Psoas muscle (tissue), 8 donors: Measurements from ENCODE around the gene MYPN. TPM values are rescaled to one million over a fixed set of nuclear protein-coding genes. Genes with fewer than 3 reads are reported as not detected.
A peak's percentile ranks its signal among the peaks of the same experiment; 100 is the strongest.

Source experiments
- ATAC-seq, 4 donors: fragments of 200-7000 bp; cut with Tn5 transposase; one replicate each; pipeline ENCODE4 v1.9.1; 2020; ENCODE audit warnings: moderate library complexity in 3 of 4, mild to moderate bottlenecking in 2 of 4
- DNase-seq, 2 donors: peaks; one replicate each; pipeline ENCODE4 v3.0.0-alpha.2; 2020
- H3K27ac ChIP-seq: fragments of 200-600 bp; one replicate; pipeline ENCODE4 v1.8.0; 2022
- H3K27me3 ChIP-seq, 3 donors: fragments of 200-600 bp in 1 of 3; one replicate each; pipeline versions ENCODE4 v1.6.1 to v1.8.0; 2013 to 2022; ENCODE audit warnings: low read length in 2 of 3, mild to moderate bottlenecking in 2 of 3, moderate library complexity in 1 of 3; ENCODE audit not compliant: insufficient read depth in 3 of 3
- H3K36me3 ChIP-seq, 2 donors: fragments of 200-600 bp in 1 of 2; one replicate each; pipeline versions ENCODE4 v1.6.1 to v1.8.0; 2013 to 2022; ENCODE audit warnings: low read depth in 1 of 2, mild to moderate bottlenecking in 1 of 2, moderate library complexity in 1 of 2; ENCODE audit not compliant: insufficient read depth in 1 of 2
- H3K4me1 ChIP-seq: fragments of 200-600 bp; one replicate; pipeline ENCODE4 v1.8.0; 2022
- H3K4me3 ChIP-seq: fragments of 200-600 bp; one replicate; pipeline ENCODE4 v1.8.0; 2022; ENCODE audit warnings: mild to moderate bottlenecking
- H3K9me3 ChIP-seq: fragments of 200-600 bp; one replicate; pipeline ENCODE4 v1.8.0; 2022
- WGBS, 3 donors: extraction: QIAGEN DNeasy Blood & Tissue Kit; methylation state at CpG; one replicate each; pipeline versions ENCODE4 v1.1.6 to v1.1.7; 2013; 5-methylcytosine and 5-hydroxymethylcytosine counted together
- intact Hi-C, 2 donors: fragments of 100-400 bp; cut with DNase I; formaldehyde crosslinking; loops; one replicate each; pipeline versions ENCODE4 v1.11.0 to v1.14.2; 2022
- polyA plus RNA-seq, 3 donors: library from polyadenylated mRNA; stranded (reverse); fragments of 200-250 nt; gene quantifications; one replicate each; pipeline ENCODE4 v1.2.3, GENCODE V29; 2013
- total RNA-seq, 4 donors: library from RNA; stranded (reverse); fragmentation: NEBNext Ultra II Directional in 2 of 4; extraction: Animal tissue kit (Norgen Biotek cat#: 25700) in 2 of 4; gene quantifications; one replicate each; pipeline versions ENCODE4 v1.2.1 to v1.2.4, GENCODE V29; 2021 to 2023
- TF ChIP-seq, protein P1 (sequence below): fragments of 200-600 bp; IDR thresholded peaks from one replicate; pipeline ENCODE4 v1.8.0; 2022; ENCODE audit warnings: antibody characterized with exemption
- donor health status: healthy with polysubstance abuse.
- donor health status: DM: no; HTN: no; CAD: no; lungs with moderate emphysema.
- donor health status: Bipolar disorder and iron deficiency.
- donor health status: healthy.
- donor health status: DM: yes; HTN: yes; CAD: no.
- donor health status: DM: no; HTN: no; CAD: no.
- donor health status: DM: no; HTN: no; CAD: no.
- donor health status: DM: yes; HTN: yes; CAD: no.

Gene MYPN
- total and polyA plus RNA-seq, 7 donors = 24.3 to 376 (median 216) TPM

DNA sequence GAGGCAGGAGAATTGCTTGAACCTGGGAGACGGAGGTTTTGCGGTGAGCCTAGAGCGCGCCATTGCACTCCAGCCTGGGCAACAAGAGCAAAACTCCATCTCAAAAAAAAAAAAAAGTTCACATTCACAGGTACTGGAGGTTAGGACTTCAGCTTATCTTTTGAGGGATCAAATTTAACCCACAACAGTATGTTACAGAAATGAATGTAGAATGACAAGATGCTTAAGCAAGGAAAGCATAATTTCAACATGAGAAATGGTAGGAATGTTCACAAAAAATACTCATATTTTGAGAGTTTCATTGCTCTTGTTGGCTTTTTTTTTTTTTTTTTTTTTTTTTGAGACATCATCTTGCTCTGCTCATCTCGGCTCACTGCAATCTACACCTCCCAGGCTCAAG, 32.3 kb upstream of the MYPN start:
- Histone ChIP-seq H3K36me3 (no peaks in the 10 kb centered on the region), H3K27me3 (no peaks in the 10 kb centered on the region), H3K4me3 (no peak overlapping the region), H3K27ac (no peak overlapping the region), H3K4me1 (peaks cover 17% of the 10 kb centered on the region), H3K9me3 (no peaks in the 10 kb centered on the region)
- DNase-seq (no peak), ATAC-seq (no peak)
- intact Hi-C loops = loop anchor here (10.0 kb wide), 1 partner anchor 258 kb away; the partner anchor contains the start of genes HNRNPH3 (in 2 of the 2) and PBLD (in 2 of the 2)
- WGBS, 3 donors = 91 to 98% (median 96%) methylated on average over 5 of the region's 5 CpGs
- TF ChIP-seq, protein P1, sequence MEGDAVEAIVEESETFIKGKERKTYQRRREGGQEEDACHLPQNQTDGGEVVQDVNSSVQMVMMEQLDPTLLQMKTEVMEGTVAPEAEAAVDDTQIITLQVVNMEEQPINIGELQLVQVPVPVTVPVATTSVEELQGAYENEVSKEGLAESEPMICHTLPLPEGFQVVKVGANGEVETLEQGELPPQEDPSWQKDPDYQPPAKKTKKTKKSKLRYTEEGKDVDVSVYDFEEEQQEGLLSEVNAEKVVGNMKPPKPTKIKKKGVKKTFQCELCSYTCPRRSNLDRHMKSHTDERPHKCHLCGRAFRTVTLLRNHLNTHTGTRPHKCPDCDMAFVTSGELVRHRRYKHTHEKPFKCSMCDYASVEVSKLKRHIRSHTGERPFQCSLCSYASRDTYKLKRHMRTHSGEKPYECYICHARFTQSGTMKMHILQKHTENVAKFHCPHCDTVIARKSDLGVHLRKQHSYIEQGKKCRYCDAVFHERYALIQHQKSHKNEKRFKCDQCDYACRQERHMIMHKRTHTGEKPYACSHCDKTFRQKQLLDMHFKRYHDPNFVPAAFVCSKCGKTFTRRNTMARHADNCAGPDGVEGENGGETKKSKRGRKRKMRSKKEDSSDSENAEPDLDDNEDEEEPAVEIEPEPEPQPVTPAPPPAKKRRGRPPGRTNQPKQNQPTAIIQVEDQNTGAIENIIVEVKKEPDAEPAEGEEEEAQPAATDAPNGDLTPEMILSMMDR = no peak

GRCh38 chr10:68079434-68079833, 29.9 kb upstream of the MYPN start:
- Histone ChIP-seq H3K27me3 (no peaks in the 10 kb centered on the region), H3K36me3 (no peaks in the 10 kb centered on the region), H3K4me3 (no peak overlapping the region), H3K27ac (no peak overlapping the region), H3K4me1 (peaks cover 11% of the 10 kb centered on the region), H3K9me3 (no peaks in the 10 kb centered on the region)
- ATAC-seq = no peak
- TF ChIP-seq, protein P1 = no peak
- 96 to 100% (median 96%) methylated on average over 1 of the region's 1 CpG for WGBS, 3 donors
- intact Hi-C loops = loop anchor here (10.0 kb wide), 1 partner anchor 255 kb away; the partner anchor contains the start of genes HNRNPH3 (in 2 of the 2) and PBLD (in 2 of the 2)
- DNase-seq = no peak

DNA sequence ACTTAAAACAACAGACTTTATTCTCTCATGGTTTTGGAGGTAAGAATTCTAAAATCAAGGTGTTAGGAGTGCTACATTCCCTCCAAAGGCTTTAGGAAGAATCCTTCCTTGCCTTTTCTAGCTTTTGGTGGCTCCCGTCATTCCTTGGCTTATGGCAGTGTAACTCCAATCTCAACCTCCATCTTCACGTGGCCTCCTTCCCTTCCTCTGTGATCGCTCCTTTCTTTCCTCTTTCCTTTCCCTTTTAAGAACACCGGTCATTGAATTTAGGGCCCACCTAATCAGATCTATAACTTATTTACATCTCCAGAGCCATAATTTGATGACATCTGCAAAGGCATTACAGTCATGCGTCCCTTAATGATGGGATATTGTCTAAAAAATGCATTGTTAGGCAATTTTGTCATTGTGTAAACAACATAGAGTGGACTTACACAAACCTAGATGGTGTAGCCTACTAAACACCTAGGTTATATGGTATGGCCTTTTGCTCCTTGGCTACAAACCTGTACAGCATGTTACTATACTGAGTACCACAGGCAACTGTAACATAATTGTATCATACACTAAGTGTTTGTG, 28.3 kb upstream of the MYPN start:
- DNase-seq (no peak), ATAC-seq (no peak)
- H3K4me3 ChIP-seq = no peak overlapping the region
- intact Hi-C loops = loop anchor here (5.0 to 10.0 kb wide), 2 partner anchors 76 to 224 kb away; no protein-coding TSS in a partner anchor
- H3K27me3 ChIP-seq = no peaks in the 10 kb centered on the region
- no peak overlapping the region for H3K27ac ChIP-seq
- H3K4me1 ChIP-seq = peaks cover 18% of the 10 kb centered on the region
- TF ChIP-seq, protein P1 = no peak
- 80 to 87% (median 83%) methylated on average over 5 of the region's 5 CpGs for WGBS, 3 donors
- H3K36me3 ChIP-seq = no peaks in the 10 kb centered on the region
- H3K9me3 ChIP-seq = no peaks in the 10 kb centered on the region

DNA sequence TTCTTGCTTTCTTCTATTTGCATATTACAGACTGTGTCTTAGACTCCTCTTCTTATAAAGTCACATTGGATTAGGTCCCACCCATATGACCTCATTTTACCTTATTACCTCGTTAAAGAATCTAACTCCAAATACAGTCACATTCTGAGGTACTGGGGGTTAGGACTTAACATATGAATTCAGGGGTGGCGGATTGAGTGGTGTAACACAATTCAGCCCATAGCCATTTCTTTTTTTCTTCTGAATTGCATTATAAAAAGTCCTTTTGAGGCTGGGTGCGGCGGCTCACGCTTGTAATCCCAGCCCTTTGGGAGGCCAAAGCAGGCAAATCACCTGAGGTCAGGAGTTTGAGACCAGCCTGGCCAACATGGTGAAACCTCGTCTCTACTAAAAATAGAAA, 27.4 kb upstream of the MYPN start:
- 74 to 88% (median 79%) methylated on average over 6 of the region's 6 CpGs for WGBS, 3 donors
- intact Hi-C loops = loop anchor here (5.0 to 10.0 kb wide), 2 partner anchors 75 to 223 kb away; no protein-coding TSS in a partner anchor
- TF ChIP-seq, protein P1 = no peak
- no peaks in the 10 kb centered on the region for H3K9me3 ChIP-seq
- peaks cover 28% of the 10 kb centered on the region for H3K4me1 ChIP-seq
- ATAC-seq = no peak
- no peaks in the 10 kb centered on the region for H3K27me3 ChIP-seq
- H3K36me3 ChIP-seq = no peaks in the 10 kb centered on the region
- DNase-seq = no peak
- no peak overlapping the region for H3K4me3 ChIP-seq
- H3K27ac ChIP-seq = no peak overlapping the region

DNA sequence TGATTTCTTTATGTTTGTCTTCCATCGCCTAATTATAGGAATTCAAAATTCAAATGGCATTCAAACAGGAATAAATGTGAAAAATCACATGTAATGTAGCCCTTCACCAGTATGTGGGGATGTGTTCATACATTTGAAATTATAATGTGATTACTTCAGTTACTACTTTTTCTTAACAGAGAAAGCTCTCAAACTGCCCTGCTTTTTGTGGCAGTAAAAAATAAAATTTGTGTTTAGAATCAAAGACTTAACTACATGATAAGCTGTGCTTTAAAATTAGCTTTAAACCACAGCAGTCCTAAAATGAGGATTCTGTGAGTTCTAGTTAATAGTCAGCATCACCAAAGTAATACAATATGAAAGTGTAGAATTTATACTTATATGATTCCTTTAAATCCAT, 26.4 kb upstream of the MYPN start:
- H3K27me3 ChIP-seq = no peaks in the 10 kb centered on the region
- no peaks in the 10 kb centered on the region for H3K9me3 ChIP-seq
- H3K4me3 ChIP-seq = no peak overlapping the region
- H3K27ac ChIP-seq = peak overlapping the region; percentile 38
- H3K4me1 ChIP-seq = peaks cover 31% of the 10 kb centered on the region
- ATAC-seq (peak in 2 of 4 donors; percentile 52 to 63), DNase-seq (no peak)
- TF ChIP-seq, protein P1 = peak; percentile 56
- intact Hi-C loops = loop anchor here (5.0 to 10.0 kb wide), 2 partner anchors 74 to 222 kb away; no protein-coding TSS in a partner anchor
- H3K36me3 ChIP-seq = no peaks in the 10 kb centered on the region
- 24 to 40% (median 38%) methylated on average over 1 of the region's 1 CpG for WGBS, 3 donors
